Kidney (tissue), 14 donors: ENCODE measurements around the gene RAB33A. TPM values are rescaled to one million over a fixed set of nuclear protein-coding genes. Genes with fewer than 3 reads are reported as not detected.

Experiments used
- DNase-seq, 5 donors: peaks; one replicate each; pipeline ENCODE4 v3.0.0-alpha.2; 2013 to 2020
- FAIRE-seq: peaks from 2 replicates; lab custom pipeline; 2012; peaks lifted over from hg19 to GRCh38; lab: Jason Lieb, UNC
- H3K27ac ChIP-seq, 2 donors: one replicate each; pipeline ENCODE4 v1.7.0; 2013; ENCODE audit warnings: low read depth in 2 of 2, low read length in 2 of 2, inconsistent platforms in 1 of 2
- H3K27me3 ChIP-seq: one replicate; pipeline ENCODE4 v1.7.1; 2013; ENCODE audit warnings: low read length, inconsistent platforms; ENCODE audit not compliant: control insufficient read depth, insufficient read depth
- H3K36me3 ChIP-seq, 3 donors: one replicate each; pipeline versions ENCODE4 v1.7.0 to v1.7.1; 2013; ENCODE audit warnings: low read length in 3 of 3, control low read depth in 1 of 3, inconsistent platforms in 1 of 3; ENCODE audit not compliant: insufficient read depth in 3 of 3, control insufficient read depth in 2 of 3
- H3K4me1 ChIP-seq, 3 donors: one replicate each; pipeline versions ENCODE4 v1.7.0 to v1.7.1; 2013; ENCODE audit warnings: low read length in 3 of 3, inconsistent platforms in 1 of 3, low read depth in 1 of 3; ENCODE audit not compliant: control insufficient read depth in 2 of 3, insufficient read depth in 2 of 3
- H3K4me3 ChIP-seq, 3 donors: one replicate each; pipeline versions ENCODE4 v1.7.0 to v1.8.1; 2013; ENCODE audit warnings: low read length in 3 of 3, control low read depth in 1 of 3, inconsistent platforms in 1 of 3
- H3K9ac ChIP-seq, 3 donors: one replicate each; pipeline versions ENCODE4 v1.7.0 to v1.7.1; 2013; ENCODE audit warnings: low read length in 3 of 3, control low read depth in 1 of 3, inconsistent platforms in 1 of 3
- H3K9me3 ChIP-seq, 3 donors: one replicate each; pipeline versions ENCODE4 v1.7.0 to v1.7.1; 2013; ENCODE audit warnings: low read length in 3 of 3, control low read depth in 1 of 3, inconsistent platforms in 1 of 3; ENCODE audit not compliant: control insufficient read depth in 2 of 3, insufficient read depth in 1 of 3
- intact Hi-C: fragments of 100-400 bp; cut with DNase I; formaldehyde crosslinking; loops from one replicate; pipeline ENCODE4 v1.11.1; 2022
- polyA plus RNA-seq: library from polyadenylated mRNA; stranded (reverse); fragments of 350-450 nt; fragmentation: Illumina TruSeq; extraction: RNeasy Lipid Tissue Mini Kit (QIAGEN cat#74804); gene quantifications from one replicate; pipeline ENCODE4 v1.2.3, GENCODE V29; 2014; ENCODE audit warnings: low read depth, low replicate concordance; ENCODE audit not compliant: insufficient read depth
- total RNA-seq: library from RNA; stranded (reverse); fragmentation: NEBNext Ultra II Directional; extraction: Animal tissue kit (Norgen Biotek cat#: 25700); gene quantifications from one replicate; pipeline ENCODE4 v1.2.1, GENCODE V29; 2021
- TF ChIP-seq, protein P1 (sequence below): IDR thresholded peaks from 3 replicates; pipeline ENCODE4 v1.5.1; 2012; ENCODE audit warnings: mild to moderate bottlenecking, moderate library complexity, borderline replicate concordance; ENCODE audit not compliant: insufficient read depth; ENCODE audit errors: extremely low read depth
- donor health status: control.
- donor health status: control.
- donor health status: control.
- donor health status: control.
- donor health status: control.
- donor health status: DM: yes; HTN: yes; CAD: no.
- donor health status: Normal renal cell carcinoma (clear cell type).

The RAB33A gene
- total and polyA plus RNA-seq, 2 donors from 2014 or later = 2.9 TPM; not detected in 1

DNA sequence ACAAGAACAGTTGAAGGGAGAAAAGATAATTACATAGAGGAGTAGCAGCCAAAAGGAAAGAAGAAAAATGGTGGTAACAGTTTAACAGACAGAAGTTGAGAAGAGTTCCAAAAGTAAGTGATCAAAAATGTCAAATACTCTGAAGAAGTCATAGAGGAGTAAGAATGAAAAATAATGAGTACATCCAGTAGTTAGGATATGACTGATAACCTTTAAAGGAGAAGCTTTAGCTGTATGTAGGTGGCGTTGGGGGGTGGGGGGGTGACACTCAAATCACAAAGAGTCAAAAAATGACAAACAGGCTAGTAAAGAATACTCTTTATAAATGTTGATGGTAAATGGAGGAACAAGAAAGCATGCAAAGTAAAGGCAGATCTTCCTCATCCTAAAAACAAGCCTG is 40.6 kb downstream of the RAB33A start:
- Histone ChIP-seq H3K27ac (no peak overlapping the region), H3K36me3 (no peaks in the 10 kb centered on the region), H3K4me1 (no peaks in the 10 kb centered on the region), H3K9ac (no peak overlapping the region), H3K27me3 (no peaks in the 10 kb centered on the region), H3K9me3 (no peaks in the 10 kb centered on the region), H3K4me3 (no peak overlapping the region)
- intact Hi-C loops = no loop called here
- TF ChIP-seq, protein P1, sequence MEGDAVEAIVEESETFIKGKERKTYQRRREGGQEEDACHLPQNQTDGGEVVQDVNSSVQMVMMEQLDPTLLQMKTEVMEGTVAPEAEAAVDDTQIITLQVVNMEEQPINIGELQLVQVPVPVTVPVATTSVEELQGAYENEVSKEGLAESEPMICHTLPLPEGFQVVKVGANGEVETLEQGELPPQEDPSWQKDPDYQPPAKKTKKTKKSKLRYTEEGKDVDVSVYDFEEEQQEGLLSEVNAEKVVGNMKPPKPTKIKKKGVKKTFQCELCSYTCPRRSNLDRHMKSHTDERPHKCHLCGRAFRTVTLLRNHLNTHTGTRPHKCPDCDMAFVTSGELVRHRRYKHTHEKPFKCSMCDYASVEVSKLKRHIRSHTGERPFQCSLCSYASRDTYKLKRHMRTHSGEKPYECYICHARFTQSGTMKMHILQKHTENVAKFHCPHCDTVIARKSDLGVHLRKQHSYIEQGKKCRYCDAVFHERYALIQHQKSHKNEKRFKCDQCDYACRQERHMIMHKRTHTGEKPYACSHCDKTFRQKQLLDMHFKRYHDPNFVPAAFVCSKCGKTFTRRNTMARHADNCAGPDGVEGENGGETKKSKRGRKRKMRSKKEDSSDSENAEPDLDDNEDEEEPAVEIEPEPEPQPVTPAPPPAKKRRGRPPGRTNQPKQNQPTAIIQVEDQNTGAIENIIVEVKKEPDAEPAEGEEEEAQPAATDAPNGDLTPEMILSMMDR = no peak
- DNase-seq = no peak
- no peak for FAIRE-seq

DNA sequence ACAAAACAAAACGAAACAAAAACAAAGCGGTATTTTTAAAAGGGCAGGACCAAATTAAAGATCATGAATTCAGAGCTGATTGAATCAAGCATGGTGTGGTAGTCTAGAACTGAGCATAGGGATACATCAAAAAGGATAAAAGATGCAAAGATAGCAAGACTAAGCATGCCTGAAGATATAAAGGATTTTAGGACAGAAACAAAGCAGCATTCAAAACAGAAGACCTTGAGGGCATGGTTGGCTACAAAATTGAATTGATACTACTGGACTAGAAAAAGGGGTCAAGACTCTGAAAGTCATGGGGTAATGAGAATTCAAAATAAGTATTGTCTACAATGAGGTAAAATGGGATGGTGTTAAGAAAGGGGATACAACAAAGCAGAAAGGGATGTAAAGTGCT is 41.6 kb downstream of the RAB33A start:
- Histone ChIP-seq H3K4me3 (no peak overlapping the region), H3K36me3 (no peaks in the 10 kb centered on the region), H3K4me1 (no peaks in the 10 kb centered on the region), H3K9ac (no peak overlapping the region), H3K27me3 (no peaks in the 10 kb centered on the region), H3K9me3 (no peaks in the 10 kb centered on the region), H3K27ac (no peak overlapping the region)
- TF ChIP-seq, protein P1 = no peak
- intact Hi-C loops = no loop called here
- DNase-seq (no peak), FAIRE-seq (no peak)

DNA sequence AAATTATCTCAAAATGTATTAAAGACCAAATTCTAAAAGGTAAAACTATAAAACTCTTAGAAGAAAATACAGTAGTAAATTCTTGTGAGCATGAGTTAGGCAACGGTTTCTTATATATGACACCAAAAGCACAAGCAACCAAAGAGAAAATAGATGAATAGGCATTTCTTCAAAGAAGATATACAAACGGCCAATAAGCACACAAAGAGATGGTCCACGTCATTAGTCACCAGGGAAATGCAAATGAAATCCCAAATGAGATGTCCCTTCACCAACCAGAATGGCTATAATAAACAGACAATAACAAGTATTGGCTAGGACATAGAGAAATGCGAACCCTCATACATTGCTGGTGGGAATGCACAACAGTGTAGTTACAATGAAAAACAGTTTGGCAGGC is 44.6 kb downstream of the RAB33A start:
- no peak overlapping the region for H3K9ac ChIP-seq
- no peak overlapping the region for H3K27ac ChIP-seq
- no peaks in the 10 kb centered on the region for H3K36me3 ChIP-seq
- DNase-seq (no peak), FAIRE-seq (no peak)
- H3K4me1 ChIP-seq = no peaks in the 10 kb centered on the region
- H3K9me3 ChIP-seq = no peaks in the 10 kb centered on the region
- TF ChIP-seq, protein P1 = no peak
- no peaks in the 10 kb centered on the region for H3K27me3 ChIP-seq
- H3K4me3 ChIP-seq = no peak overlapping the region
- intact Hi-C loops = no loop called here

DNA sequence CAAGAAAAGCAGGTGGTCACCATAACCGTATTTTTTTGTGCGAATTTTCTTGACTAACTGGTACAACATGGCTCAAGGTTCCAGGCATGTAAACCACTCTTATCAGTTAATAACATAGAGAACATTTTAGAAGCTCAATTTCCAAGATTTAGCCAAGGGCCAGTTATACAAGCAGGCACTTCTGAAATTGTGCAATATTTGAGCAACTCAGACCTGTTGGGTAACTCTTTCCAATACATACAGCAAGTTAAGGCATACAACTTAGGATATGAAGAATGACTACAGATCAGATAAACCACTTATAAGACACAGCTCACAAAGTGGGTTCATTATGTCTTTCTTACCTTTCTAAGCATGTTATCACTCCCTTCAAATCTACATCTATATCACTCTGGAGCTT is 53.0 kb downstream of the RAB33A start:
- TF ChIP-seq, protein P1 = no peak
- Histone ChIP-seq H3K27me3 (no peaks in the 10 kb centered on the region), H3K36me3 (peaks cover 0 to 2% (median 0%) of the 10 kb centered on the region in 3 donors), H3K4me3 (no peak overlapping the region), H3K4me1 (no peaks in the 10 kb centered on the region), H3K9ac (no peak overlapping the region), H3K9me3 (no peaks in the 10 kb centered on the region), H3K27ac (no peak overlapping the region)
- DNase-seq (no peak), FAIRE-seq (no peak)
- intact Hi-C loops = no loop called here
